Mesendoderm (in vitro differentiated cells): ENCODE results near the gene MCFD2.
"Not testable (repeated sequence)": the region's sequence is repeated elsewhere in the genome, so short reads cannot be mapped to it uniquely, and the experiment has no call there.

Experiments
- DNase-seq: peaks from one replicate; pipeline ENCODE4 v3.0.0; 2013
- H2AK5ac ChIP-seq: 2 replicates; pipeline ENCODE4 v1.6.1; 2013; ENCODE audit warnings: low read length, inconsistent platforms
- H2BK120ac ChIP-seq: 2 replicates; pipeline ENCODE4 v1.6.1; 2013; ENCODE audit warnings: low read depth, mild to moderate bottlenecking, low read length, moderate library complexity, mixed read lengths
- H2BK15ac ChIP-seq: replicated peaks from 2 replicates; pipeline ENCODE4 v1.6.1; 2013; ENCODE audit warnings: low read depth, mild to moderate bottlenecking, moderate library complexity
- H2BK5ac ChIP-seq: 2 replicates; pipeline ENCODE4 v1.6.1; 2013; ENCODE audit warnings: low read length, inconsistent platforms
- H3K18ac ChIP-seq: 2 replicates; pipeline ENCODE4 v1.6.1; 2013; ENCODE audit warnings: mild to moderate bottlenecking, low read length, mixed read lengths
- H3K23ac ChIP-seq: one replicate; pipeline ENCODE4 v1.6.1; 2013; ENCODE audit warnings: low read length
- H3K27ac ChIP-seq: 2 replicates; pipeline ENCODE4 v1.5.1; 2013; ENCODE audit warnings: low read depth, mild to moderate bottlenecking, inconsistent platforms, low read length, moderate library complexity
- H3K27me3 ChIP-seq: 2 replicates; pipeline ENCODE4 v1.6.1; 2013; ENCODE audit warnings: low read length, control low read depth, mild to moderate bottlenecking, inconsistent platforms; ENCODE audit not compliant: insufficient read depth, poor library complexity
- H3K36me3 ChIP-seq: 2 replicates; pipeline ENCODE4 v1.6.1; 2013; ENCODE audit warnings: low read length, inconsistent platforms; ENCODE audit not compliant: control insufficient read depth, insufficient read depth
- H3K4ac ChIP-seq: one replicate; pipeline ENCODE4 v1.6.1; 2013; ENCODE audit warnings: low read depth, mild to moderate bottlenecking, low read length, moderate library complexity
- H3K4me1 ChIP-seq: 2 replicates; pipeline ENCODE4 v1.6.1; 2013; ENCODE audit warnings: low read depth, low read length, inconsistent platforms; ENCODE audit not compliant: control insufficient read depth
- H3K4me2 ChIP-seq: 2 replicates; pipeline ENCODE4 v1.6.1; 2013; ENCODE audit warnings: low read length
- H3K4me3 ChIP-seq: 2 replicates; pipeline ENCODE4 v1.5.1; 2013; ENCODE audit warnings: mild to moderate bottlenecking, low read length
- H3K56ac ChIP-seq: one replicate; pipeline ENCODE4 v1.6.1; 2013; ENCODE audit warnings: low read length
- H3K79me1 ChIP-seq: 2 replicates; pipeline ENCODE4 v1.6.1; 2013; ENCODE audit warnings: low read length, inconsistent platforms
- H3K79me2 ChIP-seq: 2 replicates; pipeline ENCODE4 v1.6.1; 2013; ENCODE audit warnings: mild to moderate bottlenecking, low read length; ENCODE audit not compliant: control insufficient read depth, insufficient read depth
- H3K9ac ChIP-seq: 2 replicates; pipeline ENCODE4 v1.6.1; 2013; ENCODE audit warnings: low read length, inconsistent platforms
- H4K5ac ChIP-seq: one replicate; pipeline ENCODE4 v1.6.1; 2013; ENCODE audit warnings: low read length
- H4K8ac ChIP-seq: one replicate; pipeline ENCODE4 v1.6.1; 2013; ENCODE audit warnings: low read depth, mild to moderate bottlenecking, control low read depth, low read length, moderate library complexity
- WGBS: extraction: QIAGEN DNeasy Blood & Tissue Kit; methylation state at CpG from one replicate; pipeline ENCODE4 v1.1.7; 2013; ENCODE audit warnings: low lambda C conversion rate, missing lambda C conversion rate; ENCODE audit not compliant: insufficient coverage; ENCODE audit errors: extremely low coverage; 5-methylcytosine and 5-hydroxymethylcytosine counted together

Gene MCFD2

DNA sequence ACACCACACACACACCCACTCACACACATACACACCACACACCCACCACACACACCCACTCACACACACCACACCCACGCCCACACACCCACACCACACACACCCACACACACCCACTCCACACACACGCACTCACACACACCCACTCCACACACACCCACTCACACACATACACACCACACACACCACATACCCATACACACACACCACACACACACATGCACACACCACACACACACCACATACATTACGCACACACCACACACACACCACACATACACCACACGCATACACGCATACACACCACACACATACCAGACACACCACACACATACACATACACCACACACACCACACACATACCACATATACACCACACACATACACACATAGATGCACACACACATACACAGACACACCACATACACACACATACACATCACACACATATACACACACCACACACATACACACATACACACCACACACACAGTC, 37.9 kb downstream of the MCFD2 start:
- no peak overlapping the region for H2BK15ac ChIP-seq
- no peak overlapping the region for H2AK5ac ChIP-seq
- DNase-seq, result no peak
- no peak overlapping the region for H3K4me3 ChIP-seq
- H3K79me2 ChIP-seq, result no peaks in the 10 kb centered on the region
- H2BK5ac ChIP-seq, result no peak overlapping the region
- no peak overlapping the region for H4K5ac ChIP-seq
- no peak overlapping the region for H3K18ac ChIP-seq
- H3K4ac ChIP-seq, result no peak overlapping the region
- no peak overlapping the region for H3K23ac ChIP-seq
- no peaks in the 10 kb centered on the region for H3K36me3 ChIP-seq
- no peak overlapping the region for H3K9ac ChIP-seq
- no peak overlapping the region for H3K4me2 ChIP-seq
- H3K27me3 ChIP-seq, result no peaks in the 10 kb centered on the region
- no peak overlapping the region for H3K27ac ChIP-seq
- H3K79me1 ChIP-seq, result no peaks in the 10 kb centered on the region
- no peak overlapping the region for H4K8ac ChIP-seq
- H3K56ac ChIP-seq, result no peak overlapping the region
- H3K4me1 ChIP-seq, result no peaks in the 10 kb centered on the region
- no peak overlapping the region for H2BK120ac ChIP-seq
- 100% methylated on average over 5 of the region's 5 CpGs for WGBS

DNA sequence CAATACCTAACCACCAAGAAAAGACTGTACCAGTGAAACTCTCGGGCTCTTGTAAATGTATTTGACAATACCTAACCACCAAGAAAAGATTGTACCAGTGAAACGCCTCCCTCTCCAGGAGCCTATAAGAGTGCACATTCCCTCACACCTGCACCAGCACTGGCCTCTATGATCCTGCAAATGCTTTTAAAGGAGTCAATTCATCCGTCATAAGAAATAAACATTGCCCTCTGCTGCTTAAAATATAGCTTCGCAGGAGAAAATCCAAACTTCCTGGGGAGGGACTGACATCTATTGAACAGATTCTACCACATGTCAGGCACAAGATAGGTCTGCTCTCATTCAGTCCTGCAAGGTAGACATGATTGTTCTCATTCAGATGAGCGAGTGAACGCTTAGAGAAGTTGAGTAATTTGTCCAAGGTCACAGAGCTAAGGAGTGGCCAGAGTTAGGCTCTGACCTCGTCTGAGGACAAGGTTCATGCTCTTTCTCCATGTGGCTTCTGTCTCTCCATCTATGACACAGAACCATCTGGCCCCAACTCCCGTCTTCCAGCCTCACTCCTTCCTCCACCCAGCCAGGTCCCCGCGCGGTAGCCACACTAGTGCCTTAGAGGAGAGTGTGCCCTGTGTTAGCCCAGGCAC, 38.7 kb downstream of the MCFD2 start:
- Histone ChIP-seq H3K79me2 (no peaks in the 10 kb centered on the region), H4K5ac (no peak overlapping the region), H3K4me1 (no peaks in the 10 kb centered on the region), H3K9ac (no peak overlapping the region), H2BK120ac (no peak overlapping the region), H3K4me3 (no peak overlapping the region), H3K27ac (no peak overlapping the region), H3K79me1 (no peaks in the 10 kb centered on the region), H3K23ac (no peak overlapping the region), H3K27me3 (no peaks in the 10 kb centered on the region), H3K56ac (no peak overlapping the region), H3K4me2 (no peak overlapping the region), H4K8ac (no peak overlapping the region), H3K4ac (no peak overlapping the region), H2BK5ac (no peak overlapping the region), H3K36me3 (no peaks in the 10 kb centered on the region), H2BK15ac (no peak overlapping the region), H2AK5ac (no peak overlapping the region), H3K18ac (no peak overlapping the region)
- WGBS, result no CpG with 5 or more reads among the region's 11 CpGs
- peak; percentile 72 for DNase-seq

DNA sequence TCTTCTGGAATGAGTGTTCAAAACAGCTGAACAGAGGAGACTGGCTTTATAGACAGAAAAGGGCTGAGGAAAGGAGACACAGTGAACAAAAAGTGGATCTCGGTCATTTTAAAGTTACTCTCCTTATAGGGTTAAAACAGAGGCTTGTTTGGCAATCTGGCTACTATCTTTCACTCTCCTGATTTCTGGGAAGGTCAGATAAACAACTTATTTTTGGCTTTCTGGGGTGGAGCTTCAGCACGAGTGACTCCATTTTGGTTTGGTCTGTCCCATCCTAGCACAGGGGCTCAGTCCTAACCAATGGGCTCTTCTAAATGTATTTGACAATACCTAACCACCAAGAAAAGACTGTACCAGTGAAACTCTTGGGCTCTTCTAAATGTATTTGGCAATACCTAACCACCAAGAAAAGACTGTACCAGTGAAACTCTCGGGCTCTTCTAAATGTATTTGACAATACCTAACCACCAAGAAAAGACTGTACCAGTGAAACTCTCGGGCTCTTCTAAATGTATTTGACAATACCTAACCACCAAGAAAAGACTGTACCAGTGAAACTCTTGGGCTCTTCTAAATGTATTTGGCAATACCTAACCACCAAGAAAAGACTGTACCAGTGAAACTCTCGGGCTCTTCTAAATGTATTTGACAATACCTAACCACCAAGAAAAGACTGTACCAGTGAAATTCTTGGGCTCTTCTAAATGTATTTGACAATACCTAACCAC, 39.5 kb downstream of the MCFD2 start:
- not testable (repeated sequence) for H3K4me1 ChIP-seq, DNase-seq, H4K8ac ChIP-seq, H2AK5ac ChIP-seq, H3K79me2 ChIP-seq, H3K4ac ChIP-seq, H3K36me3 ChIP-seq, H2BK120ac ChIP-seq, H3K4me3 ChIP-seq, H3K4me2 ChIP-seq, H3K9ac ChIP-seq, H3K27me3 ChIP-seq, H4K5ac ChIP-seq, H2BK5ac ChIP-seq, H3K79me1 ChIP-seq, H3K23ac ChIP-seq, H2BK15ac ChIP-seq, H3K27ac ChIP-seq, H3K18ac ChIP-seq, H3K56ac ChIP-seq
- no CpG with 5 or more reads among the region's 5 CpGs for WGBS

DNA sequence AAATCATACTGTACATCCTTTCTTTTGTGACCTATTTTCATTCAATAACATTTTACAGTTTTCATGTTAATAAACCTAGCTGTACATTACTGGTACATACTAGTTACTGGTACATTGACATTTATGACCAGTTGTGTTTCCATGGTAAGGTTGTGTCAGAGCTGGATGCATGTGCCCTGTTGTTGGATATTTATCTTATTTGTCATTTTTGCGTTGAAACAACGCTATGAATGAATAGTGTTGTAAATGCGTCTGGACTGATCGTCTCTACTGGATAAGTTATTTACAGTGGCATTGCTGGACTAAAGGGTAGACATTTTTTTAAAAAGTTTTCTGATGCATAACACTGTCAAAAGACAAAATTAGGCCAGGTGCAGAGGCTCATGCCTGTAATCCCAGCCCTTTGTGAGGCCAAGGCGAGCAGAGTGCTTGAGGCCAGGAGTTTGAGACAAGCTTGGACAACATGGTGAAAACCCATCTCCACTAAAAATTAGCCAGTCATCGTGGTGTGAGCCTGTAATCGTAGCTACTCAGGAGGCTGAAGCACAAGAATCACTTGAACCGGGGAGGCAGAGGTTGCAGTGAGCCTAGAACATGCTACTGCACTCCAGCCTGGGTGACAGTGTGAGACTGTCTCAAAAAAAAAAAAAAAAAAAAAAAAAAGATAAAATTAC, 40.2 kb downstream of the MCFD2 start:
- H3K27ac ChIP-seq, result no peak overlapping the region

DNA sequence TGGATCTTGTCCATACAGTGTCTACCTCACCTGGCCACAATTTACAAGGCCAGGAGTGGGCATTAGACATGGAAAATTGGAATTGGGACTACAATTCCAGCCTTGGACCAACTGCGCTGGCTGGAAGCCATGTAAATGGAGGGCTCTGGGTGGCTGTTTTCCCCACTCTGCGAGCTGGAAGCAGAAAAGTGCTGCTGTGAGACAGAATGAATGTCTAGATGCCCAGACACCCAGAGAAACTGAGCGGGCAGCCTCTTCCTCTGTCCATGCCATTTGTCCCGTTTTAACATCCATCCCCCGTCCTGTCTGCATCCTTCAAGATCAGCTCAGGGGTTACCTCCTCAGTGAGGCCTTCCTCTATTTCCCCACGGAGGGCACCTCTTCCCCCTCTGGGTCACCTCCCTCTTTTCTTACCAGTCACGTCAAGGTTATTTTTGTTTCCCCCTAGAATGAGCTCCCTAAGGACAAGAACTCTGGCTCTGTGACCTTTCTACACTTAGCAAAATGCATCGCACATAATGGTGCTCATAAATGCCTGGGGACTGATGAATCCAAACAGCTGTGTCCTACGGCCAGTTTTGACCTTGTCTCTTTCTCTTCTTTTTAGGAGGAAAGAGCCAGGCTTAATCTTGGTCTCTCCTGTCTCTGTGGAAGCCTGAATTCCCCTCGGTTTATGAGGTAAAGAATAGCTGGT, 41.2 kb downstream of the MCFD2 start:
- Histone ChIP-seq H3K4me1 (no peaks in the 10 kb centered on the region), H2BK5ac (no peak overlapping the region), H3K23ac (no peak overlapping the region), H3K4me3 (no peak overlapping the region), H4K5ac (no peak overlapping the region), H3K27me3 (no peaks in the 10 kb centered on the region), H3K79me2 (no peaks in the 10 kb centered on the region), H3K4me2 (no peak overlapping the region), H3K18ac (no peak overlapping the region), H3K79me1 (no peaks in the 10 kb centered on the region), H3K4ac (no peak overlapping the region), H4K8ac (no peak overlapping the region), H2BK15ac (no peak overlapping the region), H3K36me3 (no peaks in the 10 kb centered on the region), H3K27ac (no peak overlapping the region), H3K9ac (no peak overlapping the region), H3K56ac (no peak overlapping the region), H2BK120ac (no peak overlapping the region), H2AK5ac (no peak overlapping the region)
- DNase-seq, result no peak
- WGBS, result no CpG with 5 or more reads among the region's 10 CpGs

More for the DNA sequence above, 40.2 kb downstream of the MCFD2 start:
- Histone ChIP-seq H3K56ac (no peak overlapping the region), H4K8ac (no peak overlapping the region), H4K5ac (no peak overlapping the region), H2BK5ac (no peak overlapping the region), H3K79me2 (no peaks in the 10 kb centered on the region), H3K18ac (no peak overlapping the region), H3K4ac (no peak overlapping the region), H3K36me3 (no peaks in the 10 kb centered on the region), H3K4me3 (no peak overlapping the region), H3K4me1 (no peaks in the 10 kb centered on the region), H3K79me1 (no peaks in the 10 kb centered on the region), H3K27me3 (no peaks in the 10 kb centered on the region), H3K4me2 (no peak overlapping the region), H2BK120ac (no peak overlapping the region), H3K9ac (no peak overlapping the region), H2BK15ac (no peak overlapping the region), H2AK5ac (no peak overlapping the region), H3K23ac (no peak overlapping the region)
- WGBS, result no CpG with 5 or more reads among the region's 8 CpGs
- no peak for DNase-seq
